ENCODE measurements around the gene MYH3.
"Not testable (repeated sequence)": the region's sequence is repeated elsewhere in the genome, so short reads cannot be mapped to it uniquely, and the experiment has no call there.

Gene MYH3

GRCh38 chr17:10657148-10657547 lies at the start of gene MYH3:
MYH3 (minus strand) TSS chr17:10657309; CDS start chr17:10655064, 2,245 bp downstream.
- no peak for DNase-seq (ENCODE audit: low read depth)

GRCh38 chr17:10705727-10706126 lies 48.6 kb upstream of the MYH3 start:
- DNase-seq (ENCODE audit: low read depth), result no peak

- no peak for DNase-seq (ENCODE audit: low read depth)
Measured at GRCh38 chr17:10702574-10702973, 45.5 kb upstream of the MYH3 start.

- no peak for DNase-seq (ENCODE audit: low read depth)
Measured at GRCh38 chr17:10699856-10700255, 42.7 kb upstream of the MYH3 start.

GRCh38 chr17:10698096-10698818 lies 41.1 kb upstream of the MYH3 start:
- no peak for DNase-seq (ENCODE audit: low read depth)

GRCh38 chr17:10697092-10698081 lies 40.3 kb upstream of the MYH3 start, which contains the start of the genes ADPRM and SCO1:
ADPRM (plus strand) TSS chr17:10697594; CDS start chr17:10704927, 7,333 bp downstream.
SCO1 (minus strand) TSS chr17:10697533; CDS start chr17:10697507, 26 bp downstream.
- peak; percentile 85 for DNase-seq (ENCODE audit: low read depth)

GRCh38 chr17:10695875-10696407 lies 38.8 kb upstream of the MYH3 start:
- not testable (repeated sequence) for DNase-seq (ENCODE audit: low read depth)

- no peak for DNase-seq (ENCODE audit: low read depth)
Measured at GRCh38 chr17:10687499-10687898, 30.4 kb upstream of the MYH3 start.

GRCh38 chr17:10683853-10684252 lies 26.7 kb upstream of the MYH3 start:
- DNase-seq (ENCODE audit: low read depth), result no peak

GRCh38 chr17:10681866-10682446 lies 24.8 kb upstream of the MYH3 start:
- no peak for DNase-seq (ENCODE audit: low read depth)

- no peak for DNase-seq (ENCODE audit: low read depth)
Measured at GRCh38 chr17:10674704-10675103, 17.6 kb upstream of the MYH3 start.

- DNase-seq (ENCODE audit: low read depth), result no peak
Measured at GRCh38 chr17:10673312-10673711, 16.2 kb upstream of the MYH3 start.

GRCh38 chr17:10668775-10669174 lies 11.7 kb upstream of the MYH3 start:
- no peak for DNase-seq (ENCODE audit: low read depth)

GRCh38 chr17:10666906-10667305 lies 9.8 kb upstream of the MYH3 start:
- no peak for DNase-seq (ENCODE audit: low read depth)

- no peak for DNase-seq (ENCODE audit: low read depth)
Measured at GRCh38 chr17:10664571-10664970, 7.5 kb upstream of the MYH3 start.

GRCh38 chr17:10663231-10663630 lies 6.1 kb upstream of the MYH3 start:
- no peak for DNase-seq (ENCODE audit: low read depth)

GRCh38 chr17:10661437-10661836 lies 4.3 kb upstream of the MYH3 start:
- no peak for DNase-seq (ENCODE audit: low read depth)

- DNase-seq (ENCODE audit: low read depth), result no peak
Measured at GRCh38 chr17:10657879-10658278, 770 bp upstream of the MYH3 start.

GRCh38 chr17:10653987-10654386 lies 3.1 kb downstream of the MYH3 start:
- no peak for DNase-seq (ENCODE audit: low read depth)

GRCh38 chr17:10652984-10653659 lies 4.0 kb downstream of the MYH3 start:
- DNase-seq (ENCODE audit: low read depth), result no peak

- no peak for DNase-seq (ENCODE audit: low read depth)
Measured at GRCh38 chr17:10651927-10652326, 5.2 kb downstream of the MYH3 start.

GRCh38 chr17:10649602-10650001 lies 7.5 kb downstream of the MYH3 start:
- DNase-seq (ENCODE audit: low read depth), result no peak

Data from activated T-helper 1 cell treated with Interleukin-2 at 50 U/mL for 16 hours (primary cell).